Liver (tissue), 9 donors: Measurements from ENCODE around the gene OSGEP. TPM values are rescaled to one million over a fixed set of nuclear protein-coding genes. Genes with fewer than 3 reads are reported as not detected.

Experiments used
- DNase-seq: peaks from one replicate; pipeline ENCODE4 v3.0.0-alpha.2; 2017; ENCODE audit warnings: low spot score
- H3K27ac ChIP-seq, 2 donors: one replicate each; pipeline ENCODE4 v1.7.0; 2013; ENCODE audit warnings: inconsistent platforms in 2 of 2, low read length in 2 of 2, control low read depth in 1 of 2, low read depth in 1 of 2, mild to moderate bottlenecking in 1 of 2
- H3K27me3 ChIP-seq, 4 donors: one replicate each; pipeline versions ENCODE4 v1.6.1 to v1.7.0; 2013; ENCODE audit warnings: low read length in 3 of 4, inconsistent platforms in 1 of 4, mild to moderate bottlenecking in 1 of 4, moderate library complexity in 1 of 4; ENCODE audit not compliant: control insufficient read depth in 4 of 4, insufficient read depth in 4 of 4
- H3K36me3 ChIP-seq, 4 donors: one replicate each; pipeline versions ENCODE4 v1.6.1 to v1.7.0; 2013; ENCODE audit warnings: low read length in 3 of 4, mild to moderate bottlenecking in 3 of 4, low read depth in 1 of 4, moderate library complexity in 1 of 4; ENCODE audit not compliant: control insufficient read depth in 4 of 4, insufficient read depth in 3 of 4
- H3K4me1 ChIP-seq, 4 donors: one replicate each; pipeline versions ENCODE4 v1.6.1 to v1.7.0; 2013; ENCODE audit warnings: low read length in 3 of 4, mild to moderate bottlenecking in 3 of 4, moderate library complexity in 1 of 4; ENCODE audit not compliant: control insufficient read depth in 4 of 4, insufficient read depth in 4 of 4
- H3K4me3 ChIP-seq, 3 donors: one replicate each; pipeline versions ENCODE4 v1.6.1 to v1.7.0; 2013; ENCODE audit warnings: low read length in 3 of 3, control low read depth in 1 of 3, low read depth in 1 of 3, mild to moderate bottlenecking in 1 of 3
- H3K9ac ChIP-seq, 2 donors: one replicate each; pipeline ENCODE4 v1.7.0; 2013; ENCODE audit warnings: low read length in 2 of 2, mild to moderate bottlenecking in 2 of 2, moderate library complexity in 2 of 2, control low read depth in 1 of 2, low read depth in 1 of 2
- H3K9me3 ChIP-seq, 4 donors: one replicate each; pipeline versions ENCODE4 v1.6.1 to v1.7.0; 2013; ENCODE audit warnings: low read length in 3 of 4; ENCODE audit not compliant: control insufficient read depth in 4 of 4
- ATF3 ChIP-seq: IDR thresholded peaks from 2 replicates; pipeline ENCODE4 v1.6.1; 2016; ENCODE audit warnings: antibody characterized with exemption
- CTCF ChIP-seq: fragments of 150-350 bp; IDR thresholded peaks from 2 replicates; pipeline ENCODE4 v1.5.1; 2017; ENCODE audit warnings: improper control_type of control experiment, low read depth, low read length; ENCODE audit not compliant: missing input control
- EGR1 ChIP-seq, 2 donors: IDR thresholded peaks; 2 replicates each; pipeline ENCODE4 v1.6.1; 2016 to 2018; ENCODE audit warnings: antibody characterized with exemption in 2 of 2, low read depth in 2 of 2
- FOXA1 ChIP-seq: IDR thresholded peaks from 2 replicates; pipeline ENCODE4 v1.6.1; 2016; ENCODE audit warnings: antibody characterized with exemption
- FOXA2 ChIP-seq: IDR thresholded peaks from 2 replicates; pipeline ENCODE4 v1.6.1; 2016; ENCODE audit warnings: antibody characterized with exemption
- JUND ChIP-seq, 2 donors: IDR thresholded peaks; 2 replicates each; pipeline ENCODE4 v1.6.1; 2016; ENCODE audit warnings: antibody characterized with exemption in 2 of 2
- MAX ChIP-seq: IDR thresholded peaks from 2 replicates; pipeline ENCODE4 v1.6.1; 2016; ENCODE audit warnings: antibody characterized with exemption
- NR2F2 ChIP-seq: IDR thresholded peaks from 2 replicates; pipeline ENCODE4 v1.6.1; 2016; ENCODE audit warnings: antibody characterized with exemption
- RAD21 ChIP-seq, 2 donors: IDR thresholded peaks; 2 replicates each; pipeline ENCODE4 v1.6.1; 2016; ENCODE audit warnings: antibody characterized with exemption in 2 of 2, mild to moderate bottlenecking in 2 of 2
- REST ChIP-seq: IDR thresholded peaks from 2 replicates; pipeline ENCODE4 v1.6.1; 2016; ENCODE audit warnings: antibody characterized with exemption, mild to moderate bottlenecking
- RXRA ChIP-seq, 2 donors: IDR thresholded peaks; 2 replicates each; pipeline ENCODE4 v1.6.1; 2017 to 2018; ENCODE audit warnings: antibody characterized with exemption in 2 of 2, mild to moderate bottlenecking in 1 of 2
- SP1 ChIP-seq: IDR thresholded peaks from 2 replicates; pipeline ENCODE4 v1.6.1; 2018; ENCODE audit warnings: antibody characterized with exemption, mild to moderate bottlenecking
- TAF1 ChIP-seq: conservative IDR thresholded peaks from 2 replicates; pipeline ENCODE4 v1.6.1; 2016; ENCODE audit warnings: antibody characterized with exemption, mild to moderate bottlenecking
- YY1 ChIP-seq: IDR thresholded peaks from 2 replicates; pipeline ENCODE4 v1.6.1; 2016; ENCODE audit warnings: antibody characterized with exemption, mild to moderate bottlenecking
- ZBTB33 ChIP-seq: IDR thresholded peaks from 2 replicates; pipeline ENCODE4 v1.6.1; 2016; ENCODE audit warnings: antibody characterized with exemption
- WGBS: extraction: QIAGEN DNeasy Blood & Tissue Kit; methylation state at CpG from one replicate; pipeline ENCODE4 v1.1.7; 2013; 5-methylcytosine and 5-hydroxymethylcytosine counted together
- polyA plus RNA-seq, 2 donors: library from polyadenylated mRNA; stranded (reverse) in 1 of 2; unstranded in 1 of 2; fragments of 200-250 nt in 1 of 2; fragments of >200 nt in 1 of 2; fragmentation: Nextera tagmentation in 1 of 2; extraction: Ambion mirVana in 1 of 2; gene quantifications; one replicate each; pipeline versions ENCODE4 v1.2.1 to v1.2.3, GENCODE V29; 2013 to 2015
- total RNA-seq, 2 donors: library from RNA; depleted of rRNA; stranded (reverse); fragments of >200 nt; gene quantifications; one replicate each; pipeline ENCODE4 v1.2.3, GENCODE V29; 2014
- donor health status: healthy.
- donor health status: healthy.
- donor health status: healthy.
- donor health status: healthy.
- donor health status: healthy.

OSGEP gene
- total and polyA plus RNA-seq, 4 donors: 18.1 to 39.0 (median 24.8) TPM

GRCh38 chr14:20499108-20499507 lies 44.5 kb upstream of the OSGEP start (continued):
- TF ChIP-seq EGR1 (IDR thresholded peaks at IDR 0.05; ENCODE audit: low read depth in 2 of 2): no peak

- Histone ChIP-seq H3K36me3 (no peaks in the 10 kb centered on the region), H3K27ac (no peak overlapping the region), H3K4me3 (no peak overlapping the region), H3K27me3 (no peaks in the 10 kb centered on the region), H3K4me1 (no peaks in the 10 kb centered on the region), H3K9me3 (no peaks in the 10 kb centered on the region), H3K9ac (no peak overlapping the region)
- WGBS: 83% methylated on average over 2 of the region's 2 CpGs
- DNase-seq: no peak
- TF ChIP-seq SP1 (no peak), RAD21 (IDR thresholded peaks at IDR 0.05) (no peak), YY1 (no peak), RXRA (IDR thresholded peaks at IDR 0.05) (no peak), ATF3 (no peak), JUND (IDR thresholded peaks at IDR 0.05) (no peak), CTCF (no peak), NR2F2 (no peak), TAF1 (no peak), FOXA2 (no peak)
Measured at GRCh38 chr14:20498622-20499021, 44.0 kb upstream of the OSGEP start.

GRCh38 chr14:20494935-20495766 lies 40.5 kb upstream of the OSGEP start:
- WGBS: 82% methylated on average over 8 of the region's 8 CpGs
- no peak overlapping the region for H3K27ac ChIP-seq
- no peaks in the 10 kb centered on the region for H3K9me3 ChIP-seq
- no peak overlapping the region for H3K4me3 ChIP-seq
- H3K9ac ChIP-seq: no peak overlapping the region
- TF ChIP-seq NR2F2 (no peak), REST (no peak), FOXA1 (no peak), SP1 (no peak), EGR1 (IDR thresholded peaks at IDR 0.05; ENCODE audit: low read depth in 2 of 2) (no peak), ZBTB33 (no peak), CTCF (no peak), TAF1 (no peak), YY1 (no peak), MAX (no peak)
- no peak for DNase-seq
- H3K4me1 ChIP-seq: peaks cover 0 to 3% (median 0%) of the 10 kb centered on the region in 4 donors
- no peaks in the 10 kb centered on the region for H3K27me3 ChIP-seq
- no peaks in the 10 kb centered on the region for H3K36me3 ChIP-seq
